ENCODE measurements around the gene SGPP1.

SGPP1 gene

DNA sequence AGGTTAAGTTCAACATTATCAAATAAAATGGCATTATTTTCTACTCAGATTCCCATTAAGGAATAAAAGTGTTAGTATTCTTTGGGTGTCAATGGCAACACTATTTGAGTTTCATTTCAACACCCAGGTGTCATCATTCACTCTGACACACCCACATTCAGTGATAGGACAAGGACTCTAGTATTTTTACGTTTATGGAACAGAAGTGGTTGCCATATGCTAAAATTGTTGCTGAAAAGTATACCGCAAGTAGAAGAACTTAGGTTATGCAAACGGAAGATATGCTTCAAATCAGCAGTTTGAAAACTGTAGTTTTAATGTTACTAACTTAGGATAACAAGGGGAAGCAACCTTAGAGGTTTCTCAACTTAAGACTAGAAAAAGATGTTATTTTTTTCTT, 20.0 kb upstream of the SGPP1 start:
- TF ChIP-seq, protein P1, sequence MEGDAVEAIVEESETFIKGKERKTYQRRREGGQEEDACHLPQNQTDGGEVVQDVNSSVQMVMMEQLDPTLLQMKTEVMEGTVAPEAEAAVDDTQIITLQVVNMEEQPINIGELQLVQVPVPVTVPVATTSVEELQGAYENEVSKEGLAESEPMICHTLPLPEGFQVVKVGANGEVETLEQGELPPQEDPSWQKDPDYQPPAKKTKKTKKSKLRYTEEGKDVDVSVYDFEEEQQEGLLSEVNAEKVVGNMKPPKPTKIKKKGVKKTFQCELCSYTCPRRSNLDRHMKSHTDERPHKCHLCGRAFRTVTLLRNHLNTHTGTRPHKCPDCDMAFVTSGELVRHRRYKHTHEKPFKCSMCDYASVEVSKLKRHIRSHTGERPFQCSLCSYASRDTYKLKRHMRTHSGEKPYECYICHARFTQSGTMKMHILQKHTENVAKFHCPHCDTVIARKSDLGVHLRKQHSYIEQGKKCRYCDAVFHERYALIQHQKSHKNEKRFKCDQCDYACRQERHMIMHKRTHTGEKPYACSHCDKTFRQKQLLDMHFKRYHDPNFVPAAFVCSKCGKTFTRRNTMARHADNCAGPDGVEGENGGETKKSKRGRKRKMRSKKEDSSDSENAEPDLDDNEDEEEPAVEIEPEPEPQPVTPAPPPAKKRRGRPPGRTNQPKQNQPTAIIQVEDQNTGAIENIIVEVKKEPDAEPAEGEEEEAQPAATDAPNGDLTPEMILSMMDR (IDR thresholded peaks at IDR 0.05; ENCODE audit: low read length, missing control alignments), result no peak
- H3K4me3 ChIP-seq (replicated peaks; ENCODE audit: low read depth, low read length), result no peak overlapping the region
- DNase-seq (ENCODE audit: low read depth), result no peak

DNA sequence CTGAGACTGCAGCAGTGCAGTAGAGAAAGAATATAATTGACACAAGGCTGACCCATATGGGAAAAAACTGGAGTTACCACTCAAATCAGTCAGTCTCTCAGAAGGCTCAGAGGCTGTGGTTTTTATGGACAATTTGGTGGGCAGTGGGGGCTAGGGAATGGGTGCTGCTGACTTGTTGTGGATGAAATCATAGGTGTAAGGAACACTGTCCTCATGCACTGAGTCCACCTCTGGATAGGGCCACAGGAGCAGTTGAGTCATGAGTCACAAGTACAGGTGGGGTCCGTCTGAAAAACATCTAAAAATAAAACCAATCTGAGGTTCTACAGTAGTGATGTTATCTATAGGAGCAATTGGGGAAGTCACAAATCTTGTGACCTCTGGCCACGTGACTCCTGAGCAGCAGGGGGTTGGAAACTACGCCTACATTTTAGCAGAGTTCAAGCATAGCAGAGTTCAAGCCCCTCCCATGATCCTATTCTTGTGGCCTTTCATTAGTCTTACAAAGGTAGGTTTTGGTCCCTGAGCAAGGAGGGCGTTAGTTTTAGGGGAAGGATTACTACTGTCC, 18.1 kb upstream of the SGPP1 start:
- no peak overlapping the region for H3K4me3 ChIP-seq (replicated peaks; ENCODE audit: low read depth, low read length)
- TF ChIP-seq, protein P1 (IDR thresholded peaks at IDR 0.05; ENCODE audit: low read length, missing control alignments), result no peak
- DNase-seq (ENCODE audit: low read depth), result no peak

DNA sequence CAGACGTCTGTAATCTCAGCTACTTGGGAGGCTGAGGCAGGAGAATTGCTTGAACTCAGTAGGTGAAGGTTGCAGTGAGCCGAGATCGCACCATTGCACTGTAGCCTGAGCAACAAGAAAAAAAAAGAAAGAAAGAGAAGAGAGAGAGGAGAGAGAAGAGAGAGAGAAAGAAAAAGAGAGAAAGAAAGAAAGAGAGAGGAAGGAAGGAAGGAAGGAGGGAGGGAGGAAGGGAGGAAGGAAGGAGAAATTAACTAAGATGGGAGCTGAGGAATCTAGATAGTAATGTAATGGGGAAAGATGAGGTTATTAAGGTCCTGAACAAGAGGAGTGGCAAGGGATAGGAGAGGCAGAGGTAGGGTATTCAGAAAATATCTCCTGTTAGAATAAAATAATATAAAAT, 17.4 kb upstream of the SGPP1 start:
- TF ChIP-seq, protein P1 (IDR thresholded peaks at IDR 0.05; ENCODE audit: low read length, missing control alignments), result no peak
- no peak for DNase-seq (ENCODE audit: low read depth)
- no peak overlapping the region for H3K4me3 ChIP-seq (replicated peaks; ENCODE audit: low read depth, low read length)

DNA sequence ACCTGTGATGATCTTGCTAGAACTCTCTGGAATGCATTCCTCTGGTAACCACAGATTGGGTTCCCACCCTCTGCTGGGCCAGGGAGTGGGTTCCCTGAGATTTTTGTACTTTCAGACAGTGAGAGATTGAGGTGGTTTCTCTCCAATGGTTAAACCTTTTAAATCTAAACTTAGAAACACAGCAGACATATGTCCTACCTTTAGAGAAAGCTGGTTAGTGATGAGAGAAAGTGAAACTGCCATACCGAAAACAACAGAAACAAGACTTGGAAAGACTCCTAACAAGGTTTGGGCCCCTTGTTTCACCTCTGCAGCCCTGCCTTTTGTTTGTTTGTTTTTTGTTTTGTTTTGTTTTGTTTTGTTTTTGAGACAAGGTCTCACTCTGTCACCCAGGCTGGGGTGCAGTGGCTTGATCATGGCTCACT, 9.7 kb upstream of the SGPP1 start:
- TF ChIP-seq, protein P1 (IDR thresholded peaks at IDR 0.05; ENCODE audit: low read length, missing control alignments), result no peak
- no peak for DNase-seq (ENCODE audit: low read depth)
- H3K4me3 ChIP-seq (replicated peaks; ENCODE audit: low read depth, low read length), result no peak overlapping the region

DNA sequence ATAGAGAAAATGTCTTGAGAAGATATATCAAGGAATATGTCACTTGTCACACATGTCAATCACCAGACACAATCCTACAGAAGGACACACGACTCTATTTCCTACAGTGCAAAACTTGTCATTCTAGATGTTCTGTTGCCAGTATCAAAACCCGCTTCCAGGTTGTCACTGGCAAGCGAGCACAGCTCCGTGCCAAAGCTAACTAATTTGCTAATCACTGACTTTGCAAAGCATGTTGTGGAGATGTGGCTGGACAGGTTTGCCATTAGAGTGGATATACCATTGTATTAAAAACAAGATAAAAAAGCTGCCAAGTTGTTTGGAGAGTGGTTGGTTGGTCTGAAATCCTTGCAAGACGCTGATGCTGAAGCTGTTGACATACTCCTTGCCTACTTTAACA, 7.9 kb upstream of the SGPP1 start:
- no peak overlapping the region for H3K4me3 ChIP-seq (replicated peaks; ENCODE audit: low read depth, low read length)
- DNase-seq (ENCODE audit: low read depth), result no peak
- TF ChIP-seq, protein P1 (IDR thresholded peaks at IDR 0.05; ENCODE audit: low read length, missing control alignments), result no peak

DNA sequence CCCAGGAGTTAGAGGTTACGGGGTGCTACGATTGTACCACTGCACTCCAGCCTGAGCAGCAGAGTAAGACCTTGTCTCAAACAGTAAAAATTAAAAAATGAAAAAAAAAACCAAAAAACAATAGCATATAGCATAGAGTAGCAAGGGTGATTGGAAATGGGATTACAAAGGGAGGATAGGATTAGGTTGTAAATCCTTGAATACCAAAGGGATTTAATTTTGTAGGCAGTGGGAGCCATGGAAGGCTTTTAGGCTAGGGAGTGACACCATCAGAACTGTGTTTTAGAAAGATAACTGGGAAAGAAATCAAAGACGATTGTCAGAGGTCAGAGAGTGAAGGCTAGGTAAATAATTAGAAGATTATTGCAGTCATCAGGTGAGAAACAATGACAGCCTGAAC, 2.8 kb upstream of the SGPP1 start:
- no peak for DNase-seq (ENCODE audit: low read depth)
- H3K4me3 ChIP-seq (replicated peaks; ENCODE audit: low read depth, low read length), result no peak overlapping the region
- TF ChIP-seq, protein P1 (IDR thresholded peaks at IDR 0.05; ENCODE audit: low read length, missing control alignments), result no peak

DNA sequence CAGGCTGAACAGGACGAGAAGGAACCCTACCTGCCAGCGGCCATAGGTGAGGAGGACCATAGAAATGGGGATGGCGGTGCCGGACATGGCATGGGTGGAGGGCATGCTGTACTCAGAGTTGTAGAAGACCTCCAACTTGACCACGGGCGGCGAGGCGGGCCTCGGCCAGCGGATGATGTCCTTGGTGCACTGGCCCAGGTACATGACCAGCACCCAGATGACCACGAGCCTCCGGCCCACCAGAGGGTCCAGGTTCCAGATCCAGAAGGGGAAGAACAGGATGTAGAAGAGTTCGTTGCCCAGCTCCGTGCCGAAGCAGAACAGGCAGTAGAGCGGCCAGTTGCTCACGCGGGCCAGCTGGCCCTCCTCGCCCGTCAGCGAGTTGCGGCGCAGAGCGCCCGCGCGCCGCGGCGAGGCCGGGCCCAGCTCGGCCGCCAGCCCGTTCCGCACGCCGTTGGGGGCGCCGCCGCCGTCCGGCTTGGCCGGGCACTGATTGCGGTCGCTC, 582 bp downstream of the SGPP1 start:
- peak overlapping the region; percentile 89 for H3K4me3 ChIP-seq (replicated peaks; ENCODE audit: low read depth, low read length)
- TF ChIP-seq, protein P1 (IDR thresholded peaks at IDR 0.05; ENCODE audit: low read length, missing control alignments), result no peak
- peak; percentile 48 for DNase-seq (ENCODE audit: low read depth)
